ENCODE data around the gene TBC1D22A. TPM values are rescaled to one million over a fixed set of nuclear protein-coding genes. Genes with fewer than 3 reads are reported as not detected.
A peak's percentile ranks its signal among the peaks of the same experiment; 100 is the strongest.
"Not testable (repeated sequence)": the region's sequence is repeated elsewhere in the genome, so short reads cannot be mapped to it uniquely, and the experiment has no call there.

Gene TBC1D22A
- total and polyA plus RNA-seq, 4 experiments from 2014 or later: 20.6 to 49.2 (median 36.7) TPM

GRCh38 chr22:47114813-47115517 lies 352.5 kb downstream of the TBC1D22A start:
- H3K9me3 Mint-ChIP-seq: no peaks in the 10 kb centered on the region
- intact Hi-C loops (cut with micrococcal nuclease): no loop called here
- H3K36me3 Mint-ChIP-seq: peaks cover 19 to 20% of the 10 kb centered on the region in 2 donors
- Histone ChIP-seq H3K36me3 (ENCODE audit: insufficient read depth, low read length) (peaks cover 16% of the 10 kb centered on the region), H3K27me3 (ENCODE audit: insufficient read depth, low read length) (no peaks in the 10 kb centered on the region), H3K4me3 (ENCODE audit: low read length in 2 of 2) (no peak overlapping the region), H3K4me1 (ENCODE audit: insufficient read depth, low read length) (no peaks in the 10 kb centered on the region), H3K9me3 (ENCODE audit: control insufficient read depth in 1 of 2, low read length in 2 of 2) (no peaks in the 10 kb centered on the region), H3K27ac (ENCODE audit: low read depth, low read length) (no peak overlapping the region)
- no peak for DNase-seq
- no peak overlapping the region for H3K27ac Mint-ChIP-seq
- H3K4me3 Mint-ChIP-seq: no peak overlapping the region
- peaks cover 0 to 5% (median 0%) of the 10 kb centered on the region in 4 donors for H3K4me1 Mint-ChIP-seq
- H3K27me3 Mint-ChIP-seq: no peaks in the 10 kb centered on the region
- CTCF ChIA-PET (ENCODE audit: partially characterized antibody): no interaction called here
- POLR2A ChIA-PET (ENCODE audit: partially characterized antibody): no interaction called here

GRCh38 chr22:47115518-47115890 lies 353.1 kb downstream of the TBC1D22A start:
- Mint-ChIP-seq H3K4me1 (peaks cover 0 to 3% (median 0%) of the 10 kb centered on the region in 4 donors), H3K36me3 (peaks cover 17 to 20% of the 10 kb centered on the region in 2 donors), H3K9me3 (no peaks in the 10 kb centered on the region), H3K27ac (no peak overlapping the region), H3K4me3 (no peak overlapping the region), H3K27me3 (no peaks in the 10 kb centered on the region)
- intact Hi-C loops (cut with micrococcal nuclease): no loop called here
- CTCF ChIA-PET (ENCODE audit: partially characterized antibody): interaction anchor here (1.2 kb wide), 1 partner anchor 9 kb away, joined by 3 read pairs; no protein-coding TSS in a partner anchor
- Histone ChIP-seq H3K27me3 (ENCODE audit: insufficient read depth, low read length) (no peaks in the 10 kb centered on the region), H3K9me3 (ENCODE audit: control insufficient read depth in 1 of 2, low read length in 2 of 2) (no peaks in the 10 kb centered on the region), H3K4me3 (ENCODE audit: low read length in 2 of 2) (no peak overlapping the region), H3K4me1 (ENCODE audit: insufficient read depth, low read length) (no peaks in the 10 kb centered on the region), H3K36me3 (ENCODE audit: insufficient read depth, low read length) (peaks cover 16% of the 10 kb centered on the region), H3K27ac (ENCODE audit: low read depth, low read length) (no peak overlapping the region)
- POLR2A ChIA-PET (ENCODE audit: partially characterized antibody): no interaction called here
- DNase-seq: no peak

- peaks cover 16% of the 10 kb centered on the region for H3K36me3 ChIP-seq (ENCODE audit: insufficient read depth, low read length)
These were observed 353.5 kb downstream of the TBC1D22A start for GRCh38 chr22:47115921-47116320.

GRCh38 chr22:47116426-47117341 lies 354.2 kb downstream of the TBC1D22A start:
- H3K4me3 ChIP-seq (ENCODE audit: low read length in 2 of 2): no peak overlapping the region
- no peaks in the 10 kb centered on the region for H3K4me1 ChIP-seq (ENCODE audit: insufficient read depth, low read length)
- ChIA-PET POLR2A (ENCODE audit: partially characterized antibody) (no interaction called here), CTCF (ENCODE audit: partially characterized antibody) (interaction anchor here (0.6 to 1.2 kb wide), 2 partner anchors 8 to 33 kb away, joined by 3 read pairs; no protein-coding TSS in a partner anchor)
- no peak overlapping the region for H3K27ac ChIP-seq (ENCODE audit: low read depth, low read length)
- intact Hi-C loops (cut with micrococcal nuclease): no loop called here
- no peaks in the 10 kb centered on the region for H3K27me3 ChIP-seq (ENCODE audit: insufficient read depth, low read length)
- Mint-ChIP-seq H3K9me3 (no peaks in the 10 kb centered on the region), H3K4me3 (no peak overlapping the region), H3K36me3 (peaks cover 9 to 10% of the 10 kb centered on the region in 2 donors), H3K27ac (peak overlapping the region in 1 of 7 donors; percentile 13), H3K27me3 (no peaks in the 10 kb centered on the region), H3K4me1 (peaks cover 0 to 4% (median 0%) of the 10 kb centered on the region in 4 donors)
- no peaks in the 10 kb centered on the region for H3K9me3 ChIP-seq (ENCODE audit: control insufficient read depth in 1 of 2, low read length in 2 of 2)
- no peak for DNase-seq
- peaks cover 13% of the 10 kb centered on the region for H3K36me3 ChIP-seq (ENCODE audit: insufficient read depth, low read length)

More at GRCh38 chr22:47115921-47116320, 353.5 kb downstream of the TBC1D22A start:
- no peak overlapping the region for H3K27ac Mint-ChIP-seq
- ChIA-PET POLR2A (ENCODE audit: partially characterized antibody) (no interaction called here), CTCF (ENCODE audit: partially characterized antibody) (interaction anchor here (1.2 kb wide), 1 partner anchor 9 kb away, joined by 3 read pairs; no protein-coding TSS in a partner anchor)
- H3K4me1 ChIP-seq (ENCODE audit: insufficient read depth, low read length): no peaks in the 10 kb centered on the region
- H3K4me1 Mint-ChIP-seq: peaks cover 0 to 4% (median 0%) of the 10 kb centered on the region in 4 donors
- no peak overlapping the region for H3K27ac ChIP-seq (ENCODE audit: low read depth, low read length)
- no peak overlapping the region for H3K4me3 Mint-ChIP-seq
- H3K27me3 ChIP-seq (ENCODE audit: insufficient read depth, low read length): no peaks in the 10 kb centered on the region
- H3K9me3 Mint-ChIP-seq: no peaks in the 10 kb centered on the region
- intact Hi-C loops (cut with micrococcal nuclease): no loop called here
- no peak overlapping the region for H3K4me3 ChIP-seq (ENCODE audit: low read length in 2 of 2)
- H3K36me3 Mint-ChIP-seq: peaks cover 13 to 16% of the 10 kb centered on the region in 2 donors
- no peak for DNase-seq
- no peaks in the 10 kb centered on the region for H3K9me3 ChIP-seq (ENCODE audit: control insufficient read depth in 1 of 2, low read length in 2 of 2)
- H3K27me3 Mint-ChIP-seq: no peaks in the 10 kb centered on the region

- H3K27ac Mint-ChIP-seq; H3K27ac ChIP-seq (ENCODE audit: low read depth, low read length); H3K27me3 Mint-ChIP-seq; H3K9me3 Mint-ChIP-seq; H3K4me1 Mint-ChIP-seq; H3K36me3 ChIP-seq (ENCODE audit: insufficient read depth, low read length); H3K4me3 Mint-ChIP-seq; H3K4me1 ChIP-seq (ENCODE audit: insufficient read depth, low read length); CTCF ChIA-PET (ENCODE audit: partially characterized antibody); H3K4me3 ChIP-seq (ENCODE audit: low read length in 2 of 2); H3K36me3 Mint-ChIP-seq; DNase-seq; H3K27me3 ChIP-seq (ENCODE audit: insufficient read depth, low read length); intact Hi-C loops (cut with micrococcal nuclease); H3K9me3 ChIP-seq (ENCODE audit: control insufficient read depth in 1 of 2, low read length in 2 of 2); POLR2A ChIA-PET (ENCODE audit: partially characterized antibody): not testable (repeated sequence)
These were observed 355.0 kb downstream of the TBC1D22A start for GRCh38 chr22:47117442-47117841.

GRCh38 chr22:47119181-47119580 lies 356.7 kb downstream of the TBC1D22A start:
- POLR2A ChIA-PET (ENCODE audit: partially characterized antibody): no interaction called here
- Histone ChIP-seq H3K36me3 (ENCODE audit: insufficient read depth, low read length) (no peaks in the 10 kb centered on the region), H3K4me1 (ENCODE audit: insufficient read depth, low read length) (no peaks in the 10 kb centered on the region), H3K4me3 (ENCODE audit: low read length in 2 of 2) (no peak overlapping the region), H3K27me3 (ENCODE audit: insufficient read depth, low read length) (no peaks in the 10 kb centered on the region), H3K27ac (ENCODE audit: low read depth, low read length) (no peak overlapping the region), H3K9me3 (ENCODE audit: control insufficient read depth in 1 of 2, low read length in 2 of 2) (no peaks in the 10 kb centered on the region)
- H3K27ac Mint-ChIP-seq: no peak overlapping the region
- peaks cover 4 to 7% of the 10 kb centered on the region in 2 donors for H3K36me3 Mint-ChIP-seq
- H3K27me3 Mint-ChIP-seq: no peaks in the 10 kb centered on the region
- no peak for DNase-seq
- H3K4me1 Mint-ChIP-seq: peaks cover 0 to 7% (median 3%) of the 10 kb centered on the region in 4 donors
- no peaks in the 10 kb centered on the region for H3K9me3 Mint-ChIP-seq
- CTCF ChIA-PET (ENCODE audit: partially characterized antibody): no interaction called here
- intact Hi-C loops (cut with micrococcal nuclease): no loop called here
- no peak overlapping the region for H3K4me3 Mint-ChIP-seq

- intact Hi-C loops (cut with micrococcal nuclease): no loop called here
- Mint-ChIP-seq H3K9me3 (no peaks in the 10 kb centered on the region), H3K27me3 (no peaks in the 10 kb centered on the region), H3K4me3 (no peak overlapping the region), H3K36me3 (peaks cover 4 to 6% of the 10 kb centered on the region in 2 donors), H3K27ac (peak overlapping the region in 2 of 7 donors; percentile 3 to 41), H3K4me1 (peaks cover 0 to 10% (median 4%) of the 10 kb centered on the region in 4 donors)
- ChIA-PET POLR2A (ENCODE audit: partially characterized antibody) (no interaction called here), CTCF (ENCODE audit: partially characterized antibody) (no interaction called here)
- H3K4me1 ChIP-seq (ENCODE audit: insufficient read depth, low read length): no peaks in the 10 kb centered on the region
- H3K9me3 ChIP-seq (ENCODE audit: control insufficient read depth in 1 of 2, low read length in 2 of 2): no peaks in the 10 kb centered on the region
- no peaks in the 10 kb centered on the region for H3K27me3 ChIP-seq (ENCODE audit: insufficient read depth, low read length)
- H3K4me3 ChIP-seq (ENCODE audit: low read length in 2 of 2): no peak overlapping the region
- no peak for DNase-seq
- no peaks in the 10 kb centered on the region for H3K36me3 ChIP-seq (ENCODE audit: insufficient read depth, low read length)
- H3K27ac ChIP-seq (ENCODE audit: low read depth, low read length): no peak overlapping the region
These were observed 357.9 kb downstream of the TBC1D22A start for GRCh38 chr22:47120399-47120798.

Measured in CD4-positive, alpha-beta memory T cell (primary cell).